Fibroblast of lung (primary cell): ENCODE measurements around the gene MAGI2. TPM values are rescaled to one million over a fixed set of nuclear protein-coding genes. Genes with fewer than 3 reads are reported as not detected.
A peak's percentile ranks its signal among the peaks of the same experiment; 100 is the strongest.

Experiments used
- DNase-seq, 2 donors: peaks; one replicate each; pipeline versions ENCODE4 v3.0.0 to v3.0.0-alpha.2; 2010; ENCODE audit warnings: low read depth in 2 of 2
- H2AFZ ChIP-seq: 2 replicates; pipeline ENCODE4 v1.5.1; 2012; ENCODE audit warnings: low read length, control low read depth, inconsistent platforms
- H3K27ac ChIP-seq: 2 replicates; pipeline ENCODE4 v1.5.1; 2011; ENCODE audit warnings: low read length, control low read depth; ENCODE audit not compliant: insufficient read depth
- H3K27me3 ChIP-seq: 2 replicates; pipeline ENCODE4 v1.5.1; 2011; ENCODE audit warnings: mild to moderate bottlenecking, low read length; ENCODE audit not compliant: control insufficient read depth, insufficient read depth
- H3K36me3 ChIP-seq: 2 replicates; pipeline ENCODE4 v1.5.1; 2011; ENCODE audit warnings: low read length; ENCODE audit not compliant: control insufficient read depth, insufficient read depth
- H3K4me1 ChIP-seq: 2 replicates; pipeline ENCODE4 v1.5.1; 2011; ENCODE audit warnings: low read length; ENCODE audit not compliant: control insufficient read depth, insufficient read depth; ENCODE audit errors: extremely low read depth
- H3K4me2 ChIP-seq: 2 replicates; pipeline ENCODE4 v1.5.1; 2011; ENCODE audit warnings: low read length, control low read depth; ENCODE audit not compliant: insufficient read depth; ENCODE audit errors: extremely low read depth
- H3K4me3 ChIP-seq, 4 experiments: fragments of 200-600 bp in 1 of 4; sonication (generic) in 1 of 4; replicated peaks in 1 of 4; 2 replicates each; pipeline ENCODE4 v1.5.1; 2011 to 2016; ENCODE audit warnings: low read length in 4 of 4, low read depth in 3 of 4, mild to moderate bottlenecking in 3 of 4, control low read depth in 2 of 4, inconsistent platforms in 1 of 4, mixed read lengths in 1 of 4; ENCODE audit not compliant: insufficient read depth in 1 of 4; ENCODE audit errors: control extremely low read depth in 1 of 4
- H3K79me2 ChIP-seq: 2 replicates; pipeline ENCODE4 v1.5.1; 2012; ENCODE audit warnings: mild to moderate bottlenecking, low read length, inconsistent platforms; ENCODE audit not compliant: control insufficient read depth, insufficient read depth
- H3K9ac ChIP-seq: 2 replicates; pipeline ENCODE4 v1.5.1; 2011; ENCODE audit warnings: mild to moderate bottlenecking, low read length, control low read depth; ENCODE audit not compliant: insufficient read depth
- H3K9me3 ChIP-seq: 2 replicates; pipeline ENCODE4 v1.5.1; 2012; ENCODE audit warnings: low read depth, low read length; ENCODE audit not compliant: control insufficient read depth, insufficient read depth
- H4K20me1 ChIP-seq: 2 replicates; pipeline ENCODE4 v1.5.1; 2011; ENCODE audit warnings: low read length; ENCODE audit not compliant: control insufficient read depth, insufficient read depth; ENCODE audit errors: extremely low read depth
- EZH2 ChIP-seq: IDR thresholded peaks from 2 replicates; pipeline ENCODE4 v1.5.1; 2012; ENCODE audit warnings: low read length, control low read depth, mild to moderate bottlenecking; ENCODE audit errors: missing control alignments
- polyA plus RNA-seq, 2 donors: library from polyadenylated mRNA; depleted of rRNA in 1 of 2; stranded (reverse) in 1 of 2; unstranded in 1 of 2; fragments of >200 nt; gene quantifications; 2 replicates each; pipeline ENCODE4 v1.2.1, GENCODE V29; 2011 to 2012; ENCODE audit warnings: missing spikeins in 1 of 2
- total RNA-seq: library from RNA; depleted of rRNA; stranded (reverse); fragments of >200 nt; gene quantifications from 2 replicates; pipeline ENCODE4 v1.2.1, GENCODE V29; 2014
- TF ChIP-seq, protein P1 (sequence below), 2 donors: IDR thresholded peaks in 1 of 2; conservative IDR thresholded peaks in 1 of 2; 1 replicate in 1 of 2; 2 replicates in 1 of 2; pipeline ENCODE4 v1.5.1; 2011 to 2012; ENCODE audit warnings: low read length in 2 of 2, control low read depth in 1 of 2, inconsistent platforms in 1 of 2, low read depth in 1 of 2, mild to moderate bottlenecking in 1 of 2

The MAGI2 gene
- total and polyA plus RNA-seq, 2 donors (not counting 1 experiment from before 2014, with no cell fraction given) = 1.8 to 17.0 TPM

DNA sequence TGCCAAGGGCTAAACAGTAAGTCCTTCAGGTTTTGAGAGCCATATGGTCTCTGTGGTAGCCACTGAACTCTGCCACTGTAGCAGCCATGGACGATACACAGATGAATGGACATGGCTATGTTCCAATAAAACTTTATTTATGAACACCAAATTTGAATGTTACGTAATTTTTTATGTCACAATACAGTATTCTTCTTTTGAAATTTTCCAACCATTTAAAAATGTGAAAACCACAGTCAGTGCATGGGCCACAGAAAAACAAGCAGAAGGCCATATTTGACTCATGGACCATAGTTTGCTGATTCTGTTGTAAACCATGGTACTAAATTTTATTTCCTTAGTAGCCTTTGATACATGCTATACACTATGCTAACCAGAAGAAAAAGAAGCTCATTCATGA is 361.8 kb downstream of the MAGI2 start:
- Histone ChIP-seq H3K4me2 (no peak overlapping the region), H3K9me3 (no peaks in the 10 kb centered on the region), H3K4me1 (peaks cover 2% of the 10 kb centered on the region), H3K27me3 (no peaks in the 10 kb centered on the region), H4K20me1 (no peaks in the 10 kb centered on the region), H2AFZ (no peak overlapping the region), H3K4me3 (no peak overlapping the region), H3K27ac (no peak overlapping the region), H3K36me3 (no peaks in the 10 kb centered on the region), H3K9ac (no peak overlapping the region), H3K79me2 (no peaks in the 10 kb centered on the region)
- DNase-seq = peak; percentile 27 to 70
- TF ChIP-seq EZH2 = no peak
- TF ChIP-seq, protein P1, sequence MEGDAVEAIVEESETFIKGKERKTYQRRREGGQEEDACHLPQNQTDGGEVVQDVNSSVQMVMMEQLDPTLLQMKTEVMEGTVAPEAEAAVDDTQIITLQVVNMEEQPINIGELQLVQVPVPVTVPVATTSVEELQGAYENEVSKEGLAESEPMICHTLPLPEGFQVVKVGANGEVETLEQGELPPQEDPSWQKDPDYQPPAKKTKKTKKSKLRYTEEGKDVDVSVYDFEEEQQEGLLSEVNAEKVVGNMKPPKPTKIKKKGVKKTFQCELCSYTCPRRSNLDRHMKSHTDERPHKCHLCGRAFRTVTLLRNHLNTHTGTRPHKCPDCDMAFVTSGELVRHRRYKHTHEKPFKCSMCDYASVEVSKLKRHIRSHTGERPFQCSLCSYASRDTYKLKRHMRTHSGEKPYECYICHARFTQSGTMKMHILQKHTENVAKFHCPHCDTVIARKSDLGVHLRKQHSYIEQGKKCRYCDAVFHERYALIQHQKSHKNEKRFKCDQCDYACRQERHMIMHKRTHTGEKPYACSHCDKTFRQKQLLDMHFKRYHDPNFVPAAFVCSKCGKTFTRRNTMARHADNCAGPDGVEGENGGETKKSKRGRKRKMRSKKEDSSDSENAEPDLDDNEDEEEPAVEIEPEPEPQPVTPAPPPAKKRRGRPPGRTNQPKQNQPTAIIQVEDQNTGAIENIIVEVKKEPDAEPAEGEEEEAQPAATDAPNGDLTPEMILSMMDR (conservative IDR thresholded peaks at IDR 0.05 in 1 of 2, IDR thresholded peaks at IDR 0.05 in 1 of 2; ENCODE audit: low read depth in 1 of 2, low read length in 2 of 2) = no peak

DNA sequence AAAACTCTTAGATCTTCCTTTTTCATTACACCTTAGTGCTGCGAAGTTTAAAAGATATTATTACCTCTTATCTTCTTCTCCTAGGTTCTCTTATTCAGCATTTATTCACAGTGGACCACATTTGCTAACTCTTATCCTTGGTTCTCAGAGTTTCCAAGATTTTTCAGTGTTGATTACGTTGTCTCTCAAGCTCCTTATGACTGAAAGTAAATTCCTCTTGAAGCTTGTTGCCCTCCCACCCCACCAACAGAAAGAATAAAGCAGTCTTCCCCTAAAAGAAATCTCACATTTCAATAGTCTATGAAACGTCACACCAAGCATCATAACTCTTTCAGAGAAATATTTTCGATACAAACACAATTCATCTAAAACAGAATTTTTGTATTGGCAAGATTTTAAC is 362.5 kb downstream of the MAGI2 start:
- Histone ChIP-seq H3K4me2 (no peak overlapping the region), H3K9ac (no peak overlapping the region), H3K4me1 (peaks cover 2% of the 10 kb centered on the region), H3K4me3 (no peak overlapping the region), H3K27ac (no peak overlapping the region), H3K79me2 (no peaks in the 10 kb centered on the region), H3K27me3 (no peaks in the 10 kb centered on the region), H2AFZ (no peak overlapping the region), H3K36me3 (no peaks in the 10 kb centered on the region), H4K20me1 (no peaks in the 10 kb centered on the region), H3K9me3 (no peaks in the 10 kb centered on the region)
- DNase-seq = peak in 1 of 2 donors; percentile 12
- no peak for TF ChIP-seq EZH2
- TF ChIP-seq, protein P1 (conservative IDR thresholded peaks at IDR 0.05 in 1 of 2, IDR thresholded peaks at IDR 0.05 in 1 of 2; ENCODE audit: low read depth in 1 of 2, low read length in 2 of 2) = no peak

DNA sequence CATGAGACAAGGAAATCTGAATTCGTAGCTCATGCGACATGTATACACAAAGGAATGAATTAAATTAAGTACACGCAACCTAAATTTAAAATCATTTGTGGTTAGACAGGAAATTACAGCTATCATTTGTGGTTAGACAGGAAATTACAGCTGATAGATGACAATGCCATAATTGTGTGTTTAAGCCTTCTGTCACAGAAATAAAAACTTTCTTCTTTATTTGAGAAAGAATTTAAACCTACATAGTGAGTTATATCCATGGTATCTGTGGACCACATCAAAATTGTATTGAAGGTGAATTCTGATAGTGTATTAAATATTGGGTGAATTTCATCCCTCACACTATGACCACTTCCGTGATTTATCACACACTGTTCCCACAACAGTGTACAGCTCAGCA is 362.9 kb downstream of the MAGI2 start:
- no peak overlapping the region for H2AFZ ChIP-seq
- TF ChIP-seq, protein P1 (conservative IDR thresholded peaks at IDR 0.05 in 1 of 2, IDR thresholded peaks at IDR 0.05 in 1 of 2; ENCODE audit: low read depth in 1 of 2, low read length in 2 of 2) = no peak
- TF ChIP-seq EZH2 = no peak
- H3K27ac ChIP-seq = no peak overlapping the region
- peak; percentile 10 to 75 for DNase-seq
- no peak overlapping the region for H3K4me2 ChIP-seq
- H3K9ac ChIP-seq = no peak overlapping the region
- no peaks in the 10 kb centered on the region for H3K4me1 ChIP-seq
- no peak overlapping the region for H3K4me3 ChIP-seq
- H3K79me2 ChIP-seq = no peaks in the 10 kb centered on the region
- H3K9me3 ChIP-seq = no peaks in the 10 kb centered on the region
- H3K27me3 ChIP-seq = no peaks in the 10 kb centered on the region
- H4K20me1 ChIP-seq = no peaks in the 10 kb centered on the region
- H3K36me3 ChIP-seq = no peaks in the 10 kb centered on the region
